Raji (cell line): Measurements from ENCODE around the gene CPXM2.

Experiments used
- POLR2A ChIP-seq: IDR thresholded peaks from 2 replicates; pipeline ENCODE4 v1.6.1; 2011; ENCODE audit warnings: low read depth, low read length, control low read depth; ENCODE audit not compliant: insufficient read depth

CPXM2 gene

DNA sequence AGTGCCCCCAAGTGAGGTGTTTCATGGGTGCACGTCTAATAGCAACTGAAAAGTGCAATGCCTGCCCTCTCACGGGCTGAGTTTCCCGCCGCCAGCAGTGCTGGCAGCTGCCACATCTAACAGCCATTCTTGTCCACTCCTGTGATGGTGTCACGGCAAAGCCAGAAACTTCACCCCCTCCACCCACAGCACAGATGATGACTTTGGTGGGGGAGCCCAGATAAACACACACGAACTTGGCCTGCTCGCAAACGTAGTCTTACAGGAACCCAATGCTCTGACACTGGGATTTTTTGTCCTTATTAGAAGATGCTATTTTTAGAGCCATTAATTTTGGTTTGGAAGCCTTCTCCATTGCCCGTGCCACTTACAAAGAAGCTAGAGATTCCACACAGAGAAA, 26.7 kb downstream of the CPXM2 start:
- TF ChIP-seq POLR2A, result no peak

DNA sequence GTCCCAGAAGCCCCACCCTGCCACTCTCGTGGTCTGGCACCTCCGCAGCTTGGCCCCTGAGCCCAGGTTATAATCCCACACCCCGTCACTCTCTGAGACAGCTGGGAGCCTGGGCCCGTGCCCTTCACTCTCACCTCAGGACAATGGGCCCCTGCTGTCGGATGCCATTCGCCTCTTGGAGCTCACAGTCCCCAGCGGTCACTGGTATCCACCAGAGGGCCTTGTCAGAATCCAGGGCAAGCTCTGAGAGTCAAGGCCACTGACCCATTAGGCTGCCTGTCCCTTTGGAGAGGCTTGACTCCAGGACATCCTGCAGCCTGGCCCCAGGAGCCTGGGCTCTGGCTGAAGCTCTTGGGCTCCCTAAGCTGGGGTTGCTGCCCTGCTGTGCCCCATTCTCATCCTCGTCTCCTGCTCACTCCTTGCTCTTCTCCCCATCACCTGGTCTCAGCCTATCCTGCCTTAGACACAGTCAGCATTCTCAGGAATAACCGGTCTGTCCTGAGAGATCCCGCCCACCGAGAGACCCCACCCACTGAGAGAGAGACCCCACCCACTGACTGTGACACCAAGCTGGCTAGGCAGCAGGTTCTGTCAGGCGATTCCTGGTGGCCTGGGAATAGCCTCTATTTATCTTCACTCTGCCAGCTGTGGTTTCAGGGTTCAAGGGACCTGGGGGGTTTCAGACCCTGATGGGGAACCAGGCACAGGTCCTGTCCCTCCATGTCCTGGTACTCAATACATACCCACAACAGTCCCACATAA, 27.7 kb downstream of the CPXM2 start:
- no peak for TF ChIP-seq POLR2A

DNA sequence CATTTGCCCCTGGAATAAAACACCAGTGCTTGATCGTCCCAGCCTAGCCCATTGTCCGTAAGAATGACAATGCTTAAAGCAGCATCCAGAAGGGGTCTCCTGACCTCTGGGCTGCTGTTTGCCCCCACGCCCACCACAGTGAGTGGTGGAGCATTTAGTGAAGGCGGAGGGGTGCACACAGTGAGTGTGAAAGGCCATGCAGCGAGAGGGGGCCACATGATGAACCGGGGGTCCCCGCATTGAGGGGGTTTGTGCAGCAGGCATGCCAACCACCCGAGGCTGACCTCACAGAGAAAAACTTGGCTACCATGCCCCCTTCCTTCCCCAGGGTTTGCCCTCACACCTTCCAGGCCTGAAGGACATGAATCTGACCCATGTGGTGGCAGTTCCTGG, 28.4 kb downstream of the CPXM2 start:
- TF ChIP-seq POLR2A, result no peak

DNA sequence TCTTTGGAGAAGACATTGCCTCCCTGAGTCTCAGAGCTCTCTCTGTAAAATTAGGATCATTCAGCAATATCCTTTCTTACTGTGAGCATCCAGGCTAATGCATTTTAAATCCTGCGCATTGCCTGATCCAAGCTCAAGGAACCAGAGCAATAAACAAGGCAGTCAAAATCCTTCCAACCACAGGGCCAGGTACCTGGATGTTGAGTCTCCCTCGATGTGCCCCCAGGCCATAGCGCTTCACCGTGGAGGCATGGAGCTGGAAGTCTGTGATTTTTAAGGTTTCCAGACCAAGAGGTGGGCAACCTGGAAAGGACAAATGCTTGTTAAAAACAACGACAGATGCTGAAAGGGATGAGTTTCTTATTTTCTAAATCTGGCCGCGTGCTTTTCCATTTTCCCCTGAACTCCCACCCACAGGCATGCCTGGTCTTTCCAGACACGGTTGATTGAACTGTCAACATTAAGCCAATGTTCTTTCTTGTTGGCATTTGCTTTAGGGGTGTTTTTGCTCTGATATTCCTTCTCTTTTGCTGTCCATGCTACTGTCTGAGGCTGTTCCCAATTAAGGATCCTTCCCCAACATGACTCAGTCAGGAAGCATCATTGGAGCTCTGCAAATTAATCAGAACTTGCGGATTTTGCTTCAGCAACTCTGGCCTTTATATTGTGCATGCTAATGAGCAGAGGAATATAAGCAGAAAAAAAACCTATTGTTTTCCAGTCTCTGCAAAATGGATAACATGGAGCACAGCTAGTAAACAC, 29.0 kb downstream of the CPXM2 start:
- no peak for TF ChIP-seq POLR2A

DNA sequence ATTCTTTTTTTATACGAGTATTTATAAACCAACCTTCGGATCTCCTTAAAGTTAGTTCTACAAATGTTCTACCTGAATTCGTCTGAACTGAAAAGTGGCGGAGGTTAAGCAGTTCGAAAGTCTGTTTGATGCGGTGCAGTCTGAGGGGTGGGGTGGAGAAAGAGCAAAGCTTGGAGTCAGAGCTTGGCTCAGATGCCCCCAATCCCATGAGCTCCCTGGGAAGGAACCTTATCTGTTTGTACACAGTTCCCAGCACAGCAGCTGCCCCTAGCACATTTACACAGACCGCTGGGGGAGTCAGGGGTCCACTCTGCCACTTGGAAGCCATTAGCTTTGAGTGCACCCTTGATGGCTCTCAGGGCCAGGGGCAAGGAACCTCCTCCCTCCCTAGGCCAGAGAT, 30.8 kb downstream of the CPXM2 start:
- TF ChIP-seq POLR2A, result no peak

DNA sequence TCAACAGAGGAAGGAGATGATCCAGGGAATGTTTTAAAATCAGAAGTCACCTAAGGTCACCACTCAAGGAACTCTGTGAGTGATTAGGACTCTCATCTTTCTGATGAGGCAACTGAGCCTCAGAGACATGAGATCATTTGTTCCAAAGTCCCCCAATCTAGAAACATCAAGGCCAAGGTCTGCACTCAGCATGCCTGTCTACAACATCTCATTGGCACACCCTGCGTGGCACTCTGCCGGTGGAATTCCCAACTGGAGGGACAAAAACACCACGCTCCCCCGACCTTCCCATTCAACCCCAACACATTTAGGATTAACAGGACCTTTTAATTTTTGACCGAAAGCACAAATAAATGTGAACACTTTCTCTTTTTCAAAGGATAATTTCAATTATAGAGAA, 31.4 kb downstream of the CPXM2 start:
- TF ChIP-seq POLR2A, result no peak

DNA sequence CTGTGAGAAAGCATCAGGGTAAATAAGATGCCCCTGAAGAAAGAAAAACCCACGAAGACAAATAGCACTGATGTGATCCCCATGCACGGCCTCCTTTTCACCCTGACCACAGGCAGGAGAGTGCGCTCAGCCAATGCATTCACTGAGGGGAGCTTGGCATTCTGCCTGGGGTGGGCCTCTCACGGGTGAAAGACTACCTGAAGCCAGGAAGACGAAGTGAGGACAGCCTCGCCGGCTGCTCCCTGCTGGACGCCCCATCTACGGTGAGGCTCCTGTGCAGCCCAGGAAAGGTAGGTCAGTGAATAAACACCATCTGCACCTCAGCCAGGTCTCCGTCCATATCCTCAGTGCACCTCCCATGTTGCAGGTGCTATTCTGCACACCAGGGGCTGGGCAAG, 32.0 kb downstream of the CPXM2 start:
- no peak for TF ChIP-seq POLR2A

DNA sequence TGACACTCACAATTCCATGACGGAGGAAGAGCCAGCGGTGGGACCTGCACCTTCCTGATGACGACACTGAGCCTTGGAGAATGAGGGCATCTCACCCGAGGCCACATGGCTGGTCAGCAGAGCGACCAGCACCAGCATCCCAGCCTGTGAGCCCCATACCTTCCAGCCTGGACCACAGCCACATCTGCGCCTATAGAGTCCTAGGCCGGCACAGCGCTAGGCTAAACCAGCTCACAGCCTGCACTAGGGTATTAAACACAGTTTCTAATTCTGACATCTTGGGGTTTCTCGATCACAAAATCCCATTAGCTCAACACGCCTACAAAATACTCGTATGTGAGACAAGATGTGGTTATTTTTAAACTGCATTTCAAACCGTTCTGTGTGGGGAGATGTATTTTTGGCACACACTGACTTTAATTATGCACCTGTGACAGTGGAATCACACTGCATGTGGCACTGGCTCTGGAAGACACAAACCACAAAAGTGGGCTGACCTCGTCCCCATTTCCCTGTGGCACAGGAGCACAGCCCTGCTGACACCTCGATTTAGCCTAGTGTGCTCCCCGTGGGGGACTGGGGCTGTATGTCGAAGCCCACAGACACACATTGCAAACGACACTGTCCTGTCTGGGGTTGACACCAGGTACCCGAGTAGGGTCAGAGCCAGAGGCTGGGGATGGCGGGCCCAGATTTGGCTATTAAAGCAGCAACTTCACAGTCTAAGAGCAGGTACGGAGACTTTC, 32.5 kb downstream of the CPXM2 start:
- no peak for TF ChIP-seq POLR2A

DNA sequence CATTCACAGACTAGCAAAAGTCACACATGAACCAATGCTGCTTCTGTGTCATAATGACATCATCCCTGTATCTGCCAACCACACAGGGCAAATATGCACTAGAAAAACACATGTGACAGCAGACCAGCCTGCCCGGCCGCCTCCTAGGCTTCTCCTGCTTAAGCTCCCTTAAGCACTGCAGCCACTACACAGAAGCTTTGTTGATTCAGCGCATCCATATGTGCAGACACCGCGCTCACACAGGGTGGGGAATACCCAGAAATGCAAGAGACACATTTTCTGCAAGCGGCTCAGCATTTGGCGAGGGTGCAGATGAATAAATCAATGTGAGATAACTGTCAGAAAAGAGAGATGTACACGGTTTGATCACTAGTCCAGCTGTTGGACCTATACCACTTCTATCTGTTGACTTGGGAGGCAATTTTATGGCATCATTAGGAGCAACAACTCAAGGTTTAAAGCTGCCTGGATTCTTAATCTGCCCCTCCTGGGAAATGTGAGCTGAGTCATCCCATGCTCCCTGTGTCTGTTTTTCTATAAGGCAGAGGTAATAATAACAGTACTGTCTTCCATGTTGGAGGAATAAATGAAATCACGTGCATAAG, 33.4 kb downstream of the CPXM2 start:
- no peak for TF ChIP-seq POLR2A

DNA sequence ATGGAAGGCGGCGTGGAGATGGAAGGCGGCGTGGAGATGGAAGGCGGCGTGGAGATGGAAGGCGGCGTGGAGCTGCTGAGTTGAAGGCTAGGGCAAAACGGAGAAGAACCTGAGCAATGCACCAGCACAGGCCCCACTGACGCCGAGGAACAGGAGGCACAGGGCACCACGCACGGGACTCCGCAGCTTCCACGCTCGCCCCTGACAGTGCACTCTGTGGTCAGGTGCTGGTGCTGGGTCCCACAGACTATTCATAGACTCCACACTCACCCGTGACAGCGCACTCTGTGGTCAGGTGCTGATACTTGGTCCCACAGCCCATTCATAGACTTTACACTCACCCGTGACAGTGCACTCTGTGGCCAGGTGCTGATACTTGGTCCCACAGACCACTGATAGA, 34.0 kb downstream of the CPXM2 start:
- no peak for TF ChIP-seq POLR2A

DNA sequence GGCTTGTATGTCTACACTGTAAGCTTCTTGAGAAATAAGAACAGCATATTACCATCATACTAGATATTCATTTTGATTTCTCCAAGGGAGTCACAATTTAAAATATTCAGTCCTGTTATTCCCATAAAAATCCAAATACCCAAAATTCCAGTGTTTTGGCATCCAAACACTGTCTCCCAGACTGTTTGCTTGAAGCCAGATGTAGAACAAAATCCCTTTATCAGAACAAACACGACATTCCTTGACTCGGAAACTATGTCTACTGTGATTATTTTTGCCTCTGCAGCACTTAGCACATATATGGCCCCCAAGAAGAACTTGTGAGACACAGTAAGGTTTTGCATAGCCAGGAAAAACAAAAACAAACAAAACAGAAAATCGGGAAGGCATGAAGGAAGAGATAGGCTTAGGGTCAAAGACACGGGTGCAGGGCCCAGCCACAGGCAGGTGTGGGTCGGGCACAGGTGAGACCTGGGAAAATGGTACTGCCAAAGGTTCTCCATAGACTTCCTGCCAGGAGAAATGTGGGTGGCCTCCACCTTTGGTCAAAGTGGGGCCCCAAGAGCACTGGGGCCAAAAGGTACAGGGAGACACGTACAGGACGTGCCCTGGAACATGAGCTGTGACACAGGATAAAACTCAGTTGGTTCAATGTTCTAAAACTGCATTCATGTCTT, 36.5 kb downstream of the CPXM2 start:
- no peak for TF ChIP-seq POLR2A

DNA sequence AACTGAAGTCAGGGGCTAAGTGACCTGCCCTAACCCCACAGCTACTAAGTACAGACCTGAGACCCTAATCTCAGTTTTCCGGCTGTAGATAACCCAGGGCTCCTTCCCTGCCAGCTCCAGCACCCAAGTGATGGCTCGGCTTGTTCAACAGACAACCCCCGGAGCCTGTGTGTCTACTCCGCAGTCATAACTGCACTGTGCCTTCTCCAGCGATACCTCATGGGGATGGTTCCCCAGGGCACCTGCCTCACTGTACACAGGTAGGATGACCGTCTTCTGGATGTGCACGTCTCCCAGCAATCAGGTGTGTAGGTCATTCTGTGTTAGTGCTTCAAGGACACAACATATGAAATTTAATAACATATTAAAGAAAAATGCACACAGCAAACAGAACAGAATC, 37.1 kb downstream of the CPXM2 start:
- TF ChIP-seq POLR2A, result no peak

DNA sequence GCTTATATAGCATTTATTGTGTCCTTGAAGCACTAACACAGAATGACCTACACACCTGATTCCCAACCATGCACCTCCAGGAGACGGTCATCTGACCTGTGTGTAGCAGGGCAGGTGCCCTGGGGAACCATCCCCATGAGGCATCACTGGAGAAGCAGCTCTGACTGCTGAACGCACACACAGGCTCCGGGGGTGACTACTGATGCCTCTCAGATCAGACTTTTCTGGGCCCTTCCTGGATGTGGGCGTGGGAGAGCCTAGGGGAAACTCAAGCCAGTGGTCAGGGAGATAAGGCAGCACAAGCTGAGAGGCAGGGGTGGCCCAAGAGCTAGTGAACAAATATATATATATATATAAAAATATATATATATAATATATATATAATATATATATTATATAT, 37.6 kb downstream of the CPXM2 start:
- no peak for TF ChIP-seq POLR2A

DNA sequence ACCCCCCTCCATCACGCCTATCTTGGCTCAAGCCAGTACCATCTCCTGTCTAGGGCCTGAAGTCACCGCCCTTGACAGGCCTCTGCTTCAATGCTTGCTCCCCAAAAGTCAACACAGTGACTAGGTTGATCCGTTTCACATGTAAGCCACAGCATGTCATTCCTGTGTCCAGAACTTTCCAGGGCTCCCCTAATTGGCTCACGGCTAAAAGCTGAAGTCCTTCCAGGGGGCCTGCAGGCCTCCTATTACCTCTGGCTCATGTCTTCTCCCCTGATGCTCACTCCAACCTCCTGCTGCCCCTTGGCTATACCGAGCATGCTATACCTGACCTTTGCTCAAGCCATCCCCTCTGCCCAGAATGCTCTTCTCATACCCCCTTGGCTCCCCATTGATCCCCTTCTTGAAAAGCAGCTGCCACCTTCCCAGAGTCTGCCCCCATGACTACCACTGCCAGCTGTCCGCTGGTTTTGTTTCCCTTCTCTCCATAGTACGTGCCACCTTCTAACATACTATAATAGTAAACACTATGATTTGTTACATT, 39.1 kb downstream of the CPXM2 start:
- no peak for TF ChIP-seq POLR2A

DNA sequence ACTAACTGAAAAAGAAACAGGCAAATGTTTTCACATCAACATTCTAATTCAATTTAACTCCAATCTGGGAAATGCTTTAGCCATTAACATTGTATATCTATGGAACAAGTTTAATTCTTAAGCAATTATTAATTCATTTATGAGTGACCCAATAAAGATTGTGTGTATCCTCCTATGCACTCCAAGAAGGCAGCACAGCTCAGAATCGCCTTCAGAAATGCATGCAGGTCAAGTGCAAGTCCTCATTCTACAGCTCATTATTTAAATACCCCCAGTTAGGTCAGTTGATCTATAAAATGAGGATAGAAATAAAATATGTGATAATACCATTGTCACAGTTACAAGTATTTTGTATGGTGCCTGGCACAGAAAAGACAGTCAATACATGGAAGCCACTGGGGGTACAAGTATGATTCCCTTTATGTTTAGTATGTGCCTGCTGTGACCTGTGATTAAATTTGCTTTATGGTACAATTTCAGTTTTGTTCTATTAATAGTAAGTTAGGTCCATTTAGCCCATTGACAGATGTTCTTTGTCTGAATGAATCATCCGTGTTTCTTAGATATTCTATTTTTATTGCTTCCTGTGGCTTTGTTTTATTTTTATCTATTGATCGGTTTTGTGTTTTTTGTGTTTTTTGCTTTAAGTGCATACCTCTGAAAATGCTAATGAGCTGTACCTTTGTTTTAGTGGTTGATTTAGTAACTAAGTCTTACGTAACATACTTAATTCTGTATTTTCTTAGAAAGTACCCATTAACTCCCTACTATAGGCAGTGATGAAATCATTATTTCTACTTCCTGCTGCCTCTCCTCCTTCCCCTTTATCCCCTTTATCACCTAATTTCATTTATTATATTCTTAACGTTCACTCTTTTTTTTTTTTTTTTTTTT, 42.8 kb downstream of the CPXM2 start:
- no peak for TF ChIP-seq POLR2A
